ENCODE measurements around the gene CEACAM19.

DNA sequence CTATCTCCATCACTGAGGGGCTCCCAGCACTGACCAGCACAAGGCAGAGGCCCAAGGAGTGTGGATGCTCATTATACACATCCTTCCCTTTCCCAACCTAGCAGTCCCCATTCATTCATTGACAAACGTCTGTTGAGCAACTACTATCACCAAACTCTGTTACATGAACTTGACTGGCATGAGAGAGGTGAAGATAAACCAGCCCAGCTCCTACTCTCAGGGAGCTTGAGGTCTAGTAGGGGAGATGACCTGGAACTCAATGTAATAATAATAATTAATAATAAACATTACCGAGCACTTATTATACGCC lies 18.8 kb downstream of the CEACAM19 start:
- TF ChIP-seq ZBTB2 (CRISPR knock-in tag; IDR thresholded peaks at IDR 0.05; ENCODE audit: low read depth), result no peak
- TF ChIP-seq CHD2 (IDR thresholded peaks at IDR 0.05; ENCODE audit: low read depth, low read length), result no peak
- no peak for TF ChIP-seq PHF5A (CRISPR knock-in tag; IDR thresholded peaks at IDR 0.05; ENCODE audit: low read depth, unreplicated experiment)
- TF ChIP-seq, protein P1, sequence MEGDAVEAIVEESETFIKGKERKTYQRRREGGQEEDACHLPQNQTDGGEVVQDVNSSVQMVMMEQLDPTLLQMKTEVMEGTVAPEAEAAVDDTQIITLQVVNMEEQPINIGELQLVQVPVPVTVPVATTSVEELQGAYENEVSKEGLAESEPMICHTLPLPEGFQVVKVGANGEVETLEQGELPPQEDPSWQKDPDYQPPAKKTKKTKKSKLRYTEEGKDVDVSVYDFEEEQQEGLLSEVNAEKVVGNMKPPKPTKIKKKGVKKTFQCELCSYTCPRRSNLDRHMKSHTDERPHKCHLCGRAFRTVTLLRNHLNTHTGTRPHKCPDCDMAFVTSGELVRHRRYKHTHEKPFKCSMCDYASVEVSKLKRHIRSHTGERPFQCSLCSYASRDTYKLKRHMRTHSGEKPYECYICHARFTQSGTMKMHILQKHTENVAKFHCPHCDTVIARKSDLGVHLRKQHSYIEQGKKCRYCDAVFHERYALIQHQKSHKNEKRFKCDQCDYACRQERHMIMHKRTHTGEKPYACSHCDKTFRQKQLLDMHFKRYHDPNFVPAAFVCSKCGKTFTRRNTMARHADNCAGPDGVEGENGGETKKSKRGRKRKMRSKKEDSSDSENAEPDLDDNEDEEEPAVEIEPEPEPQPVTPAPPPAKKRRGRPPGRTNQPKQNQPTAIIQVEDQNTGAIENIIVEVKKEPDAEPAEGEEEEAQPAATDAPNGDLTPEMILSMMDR (CRISPR knock-in tag; IDR thresholded peaks at IDR 0.05), result no peak
- peak; percentile 78 for TF ChIP-seq CEBPG (CRISPR knock-in tag; IDR thresholded peaks at IDR 0.05)
- TF ChIP-seq, protein P2, sequence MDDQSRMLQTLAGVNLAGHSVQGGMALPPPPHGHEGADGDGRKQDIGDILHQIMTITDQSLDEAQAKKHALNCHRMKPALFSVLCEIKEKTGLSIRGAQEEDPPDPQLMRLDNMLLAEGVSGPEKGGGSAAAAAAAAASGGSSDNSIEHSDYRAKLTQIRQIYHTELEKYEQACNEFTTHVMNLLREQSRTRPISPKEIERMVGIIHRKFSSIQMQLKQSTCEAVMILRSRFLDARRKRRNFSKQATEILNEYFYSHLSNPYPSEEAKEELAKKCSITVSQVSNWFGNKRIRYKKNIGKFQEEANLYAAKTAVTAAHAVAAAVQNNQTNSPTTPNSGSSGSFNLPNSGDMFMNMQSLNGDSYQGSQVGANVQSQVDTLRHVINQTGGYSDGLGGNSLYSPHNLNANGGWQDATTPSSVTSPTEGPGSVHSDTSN (CRISPR knock-in tag; IDR thresholded peaks at IDR 0.05; ENCODE audit: borderline replicate concordance), result no peak
